ENCODE measurements around the gene DSCAML1.
A peak's percentile ranks its signal among the peaks of the same experiment; 100 is the strongest.

Gene DSCAML1, protein sequence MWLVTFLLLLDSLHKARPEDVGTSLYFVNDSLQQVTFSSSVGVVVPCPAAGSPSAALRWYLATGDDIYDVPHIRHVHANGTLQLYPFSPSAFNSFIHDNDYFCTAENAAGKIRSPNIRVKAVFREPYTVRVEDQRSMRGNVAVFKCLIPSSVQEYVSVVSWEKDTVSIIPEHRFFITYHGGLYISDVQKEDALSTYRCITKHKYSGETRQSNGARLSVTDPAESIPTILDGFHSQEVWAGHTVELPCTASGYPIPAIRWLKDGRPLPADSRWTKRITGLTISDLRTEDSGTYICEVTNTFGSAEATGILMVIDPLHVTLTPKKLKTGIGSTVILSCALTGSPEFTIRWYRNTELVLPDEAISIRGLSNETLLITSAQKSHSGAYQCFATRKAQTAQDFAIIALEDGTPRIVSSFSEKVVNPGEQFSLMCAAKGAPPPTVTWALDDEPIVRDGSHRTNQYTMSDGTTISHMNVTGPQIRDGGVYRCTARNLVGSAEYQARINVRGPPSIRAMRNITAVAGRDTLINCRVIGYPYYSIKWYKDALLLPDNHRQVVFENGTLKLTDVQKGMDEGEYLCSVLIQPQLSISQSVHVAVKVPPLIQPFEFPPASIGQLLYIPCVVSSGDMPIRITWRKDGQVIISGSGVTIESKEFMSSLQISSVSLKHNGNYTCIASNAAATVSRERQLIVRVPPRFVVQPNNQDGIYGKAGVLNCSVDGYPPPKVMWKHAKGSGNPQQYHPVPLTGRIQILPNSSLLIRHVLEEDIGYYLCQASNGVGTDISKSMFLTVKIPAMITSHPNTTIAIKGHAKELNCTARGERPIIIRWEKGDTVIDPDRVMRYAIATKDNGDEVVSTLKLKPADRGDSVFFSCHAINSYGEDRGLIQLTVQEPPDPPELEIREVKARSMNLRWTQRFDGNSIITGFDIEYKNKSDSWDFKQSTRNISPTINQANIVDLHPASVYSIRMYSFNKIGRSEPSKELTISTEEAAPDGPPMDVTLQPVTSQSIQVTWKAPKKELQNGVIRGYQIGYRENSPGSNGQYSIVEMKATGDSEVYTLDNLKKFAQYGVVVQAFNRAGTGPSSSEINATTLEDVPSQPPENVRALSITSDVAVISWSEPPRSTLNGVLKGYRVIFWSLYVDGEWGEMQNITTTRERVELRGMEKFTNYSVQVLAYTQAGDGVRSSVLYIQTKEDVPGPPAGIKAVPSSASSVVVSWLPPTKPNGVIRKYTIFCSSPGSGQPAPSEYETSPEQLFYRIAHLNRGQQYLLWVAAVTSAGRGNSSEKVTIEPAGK (N-terminal part only)

DNA sequence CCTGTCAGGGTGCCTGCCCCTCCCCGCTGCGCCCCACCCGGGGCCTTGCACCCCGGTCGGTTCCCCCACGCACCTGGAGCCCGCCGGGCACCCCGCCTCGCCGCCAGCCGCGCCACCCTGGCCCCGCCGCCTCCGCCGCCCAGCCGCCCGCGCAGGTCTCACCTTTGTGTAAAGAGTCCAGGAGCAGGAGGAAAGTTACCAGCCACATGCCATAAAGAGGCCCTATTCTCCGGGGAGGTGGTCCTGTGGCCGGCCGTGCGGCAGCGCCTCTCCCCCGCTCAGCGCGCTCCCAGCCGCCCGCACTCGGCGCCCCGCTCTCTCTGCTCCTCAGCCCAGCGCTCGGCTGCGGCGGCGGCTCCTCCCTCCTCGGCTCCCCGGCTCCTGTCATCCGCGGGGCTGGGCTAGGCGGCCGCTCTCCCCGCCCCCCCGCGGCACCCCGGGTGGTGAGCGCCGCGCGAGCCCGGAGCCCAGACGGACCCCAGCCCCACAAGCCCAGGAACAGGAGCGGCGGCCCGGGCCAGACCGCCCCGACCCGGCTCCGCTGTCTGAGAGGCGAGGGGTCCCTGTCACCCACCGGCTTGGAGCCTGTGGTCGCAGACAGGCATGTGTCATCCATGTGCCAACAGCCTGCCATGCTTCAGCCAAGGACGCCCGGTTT is at the start of gene DSCAML1:
TSS of gene DSCAML1 (minus strand) at position 345 of the 658 bp plus-strand sequence. CDS start at position 208, 137 bp downstream.
- no peaks in the 10 kb centered on the region for H3K36me3 ChIP-seq (ENCODE audit: control insufficient read depth in 2 of 2, insufficient read depth in 2 of 2, low read length in 2 of 2)
- H3K9ac ChIP-seq (ENCODE audit: low read depth in 1 of 2, low read length in 2 of 2) = peak within 1 kb of the TSS in 1 of 2 donors; percentile 30
- H3K27ac ChIP-seq (ENCODE audit: low read depth in 2 of 2, low read length in 2 of 2) = no peak within 1 kb of the TSS
- peaks cover 17 to 20% of the 10 kb centered on the region in 2 donors for H3K27me3 ChIP-seq (ENCODE audit: control insufficient read depth in 2 of 2, insufficient read depth in 2 of 2, low read length in 2 of 2)
- H3K4me3 ChIP-seq (ENCODE audit: low read length in 2 of 2) = peak within 1 kb of the TSS; percentile 49 to 56
- H3K9me3 ChIP-seq (ENCODE audit: control insufficient read depth in 2 of 2, low read length in 2 of 2) = no peaks in the 10 kb centered on the region
- H3K4me1 ChIP-seq (ENCODE audit: control insufficient read depth in 2 of 2, insufficient read depth in 2 of 2, low read length in 2 of 2) = peaks cover 8 to 11% of the 10 kb centered on the region in 2 donors

GRCh38 chr11:117843666-117844484 is 46.9 kb upstream of the DSCAML1 start:
- H3K9me3 ChIP-seq (ENCODE audit: control insufficient read depth in 2 of 2, low read length in 2 of 2) = no peaks in the 10 kb centered on the region
- peaks cover 0 to 2% of the 10 kb centered on the region in 2 donors for H3K4me1 ChIP-seq (ENCODE audit: control insufficient read depth in 2 of 2, insufficient read depth in 2 of 2, low read length in 2 of 2)
- no peaks in the 10 kb centered on the region for H3K27me3 ChIP-seq (ENCODE audit: control insufficient read depth in 2 of 2, insufficient read depth in 2 of 2, low read length in 2 of 2)
- no peak overlapping the region for H3K4me3 ChIP-seq (ENCODE audit: low read length in 2 of 2)
- peaks cover 0 to 1% of the 10 kb centered on the region in 2 donors for H3K36me3 ChIP-seq (ENCODE audit: control insufficient read depth in 2 of 2, insufficient read depth in 2 of 2, low read length in 2 of 2)
- H3K27ac ChIP-seq (ENCODE audit: low read depth in 2 of 2, low read length in 2 of 2) = no peak overlapping the region
- no peak overlapping the region for H3K9ac ChIP-seq (ENCODE audit: low read depth in 1 of 2, low read length in 2 of 2)

- Histone ChIP-seq H3K9me3 (ENCODE audit: control insufficient read depth in 2 of 2, low read length in 2 of 2) (no peaks in the 10 kb centered on the region), H3K4me3 (ENCODE audit: low read length in 2 of 2) (no peak overlapping the region), H3K27ac (ENCODE audit: low read depth in 2 of 2, low read length in 2 of 2) (no peak overlapping the region), H3K36me3 (ENCODE audit: control insufficient read depth in 2 of 2, insufficient read depth in 2 of 2, low read length in 2 of 2) (peaks cover 0 to 7% of the 10 kb centered on the region in 2 donors), H3K9ac (ENCODE audit: low read depth in 1 of 2, low read length in 2 of 2) (no peak overlapping the region), H3K27me3 (ENCODE audit: control insufficient read depth in 2 of 2, insufficient read depth in 2 of 2, low read length in 2 of 2) (no peaks in the 10 kb centered on the region), H3K4me1 (ENCODE audit: control insufficient read depth in 2 of 2, insufficient read depth in 2 of 2, low read length in 2 of 2) (peaks cover 0 to 2% of the 10 kb centered on the region in 2 donors)
These were observed 45.3 kb upstream of the DSCAML1 start for GRCh38 chr11:117842131-117842941.

DNA sequence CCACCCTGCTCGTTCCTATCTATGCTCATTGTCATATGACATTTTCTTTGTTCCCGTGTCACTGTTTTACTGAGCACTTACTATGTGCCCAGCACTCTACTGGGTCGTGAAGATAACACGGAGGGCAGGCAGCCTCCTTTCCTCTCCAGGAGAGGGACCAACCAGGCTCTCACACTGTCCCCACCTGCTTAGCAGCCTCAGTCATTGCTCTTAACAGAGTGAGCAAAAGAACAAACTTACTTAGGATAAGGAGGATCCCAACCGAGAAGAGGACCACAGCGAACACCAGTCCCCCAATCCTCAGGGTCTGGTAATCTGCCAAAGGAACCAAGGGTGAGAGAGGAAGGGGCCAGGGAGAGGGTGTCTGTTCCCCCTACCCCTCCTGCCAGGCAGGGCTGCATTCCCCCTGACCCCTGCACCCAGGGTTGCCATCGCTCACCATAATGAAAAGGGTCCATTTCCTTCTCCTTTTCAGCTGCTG is 44.6 kb upstream of the DSCAML1 start:
- H3K27ac ChIP-seq (ENCODE audit: low read depth in 2 of 2, low read length in 2 of 2) = no peak overlapping the region
- no peak overlapping the region for H3K9ac ChIP-seq (ENCODE audit: low read depth in 1 of 2, low read length in 2 of 2)
- no peak overlapping the region for H3K4me3 ChIP-seq (ENCODE audit: low read length in 2 of 2)
- H3K27me3 ChIP-seq (ENCODE audit: control insufficient read depth in 2 of 2, insufficient read depth in 2 of 2, low read length in 2 of 2) = no peaks in the 10 kb centered on the region
- H3K4me1 ChIP-seq (ENCODE audit: control insufficient read depth in 2 of 2, insufficient read depth in 2 of 2, low read length in 2 of 2) = peaks cover 0 to 2% of the 10 kb centered on the region in 2 donors
- peaks cover 0 to 7% of the 10 kb centered on the region in 2 donors for H3K36me3 ChIP-seq (ENCODE audit: control insufficient read depth in 2 of 2, insufficient read depth in 2 of 2, low read length in 2 of 2)
- H3K9me3 ChIP-seq (ENCODE audit: control insufficient read depth in 2 of 2, low read length in 2 of 2) = no peaks in the 10 kb centered on the region

GRCh38 chr11:117840881-117841550 is 44.0 kb upstream of the DSCAML1 start:
- Histone ChIP-seq H3K9me3 (ENCODE audit: control insufficient read depth in 2 of 2, low read length in 2 of 2) (no peaks in the 10 kb centered on the region), H3K36me3 (ENCODE audit: control insufficient read depth in 2 of 2, insufficient read depth in 2 of 2, low read length in 2 of 2) (peaks cover 0 to 7% of the 10 kb centered on the region in 2 donors), H3K4me1 (ENCODE audit: control insufficient read depth in 2 of 2, insufficient read depth in 2 of 2, low read length in 2 of 2) (peaks cover 0 to 2% of the 10 kb centered on the region in 2 donors), H3K27me3 (ENCODE audit: control insufficient read depth in 2 of 2, insufficient read depth in 2 of 2, low read length in 2 of 2) (no peaks in the 10 kb centered on the region), H3K9ac (ENCODE audit: low read depth in 1 of 2, low read length in 2 of 2) (no peak overlapping the region), H3K4me3 (ENCODE audit: low read length in 2 of 2) (no peak overlapping the region), H3K27ac (ENCODE audit: low read depth in 2 of 2, low read length in 2 of 2) (no peak overlapping the region)

- H3K27ac ChIP-seq (ENCODE audit: low read depth in 2 of 2, low read length in 2 of 2) = no peak overlapping the region
These were observed 43.2 kb upstream of the DSCAML1 start for GRCh38 chr11:117839936-117840813.

DNA sequence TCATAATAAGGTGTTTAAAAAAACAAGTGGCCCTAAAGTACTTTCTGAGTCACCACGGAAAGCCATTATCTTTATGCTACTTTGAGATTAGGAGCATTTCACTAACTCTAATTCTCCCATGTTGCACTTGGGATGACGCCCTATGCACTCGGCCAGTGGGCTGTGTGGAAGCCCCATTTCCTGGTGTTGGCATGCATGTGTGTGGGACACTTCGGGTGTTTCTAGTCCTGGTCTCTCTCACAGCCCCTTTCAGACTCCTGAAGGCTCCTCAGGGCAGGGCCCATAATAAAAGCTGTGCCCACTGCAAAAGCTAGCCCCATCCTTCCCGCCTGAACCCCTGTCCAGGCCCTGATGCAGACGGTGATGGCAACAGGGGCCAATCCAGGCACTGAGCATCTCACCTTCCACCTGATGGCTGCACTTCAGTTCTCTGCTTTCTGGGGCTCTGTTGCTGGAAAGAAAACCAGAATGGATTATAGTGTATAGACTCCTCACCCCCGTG is 42.4 kb upstream of the DSCAML1 start:
- no peaks in the 10 kb centered on the region for H3K27me3 ChIP-seq (ENCODE audit: control insufficient read depth in 2 of 2, insufficient read depth in 2 of 2, low read length in 2 of 2)
- H3K9me3 ChIP-seq (ENCODE audit: control insufficient read depth in 2 of 2, low read length in 2 of 2) = no peaks in the 10 kb centered on the region
- H3K27ac ChIP-seq (ENCODE audit: low read depth in 2 of 2, low read length in 2 of 2) = no peak overlapping the region
- H3K36me3 ChIP-seq (ENCODE audit: control insufficient read depth in 2 of 2, insufficient read depth in 2 of 2, low read length in 2 of 2) = peaks cover 0 to 7% of the 10 kb centered on the region in 2 donors
- no peak overlapping the region for H3K9ac ChIP-seq (ENCODE audit: low read depth in 1 of 2, low read length in 2 of 2)
- no peak overlapping the region for H3K4me3 ChIP-seq (ENCODE audit: low read length in 2 of 2)
- peaks cover 0 to 2% of the 10 kb centered on the region in 2 donors for H3K4me1 ChIP-seq (ENCODE audit: control insufficient read depth in 2 of 2, insufficient read depth in 2 of 2, low read length in 2 of 2)

More at GRCh38 chr11:117839936-117840813, 43.2 kb upstream of the DSCAML1 start:
- Histone ChIP-seq H3K4me1 (ENCODE audit: control insufficient read depth in 2 of 2, insufficient read depth in 2 of 2, low read length in 2 of 2) (peaks cover 0 to 2% of the 10 kb centered on the region in 2 donors), H3K27me3 (ENCODE audit: control insufficient read depth in 2 of 2, insufficient read depth in 2 of 2, low read length in 2 of 2) (no peaks in the 10 kb centered on the region), H3K36me3 (ENCODE audit: control insufficient read depth in 2 of 2, insufficient read depth in 2 of 2, low read length in 2 of 2) (peaks cover 0 to 7% of the 10 kb centered on the region in 2 donors), H3K4me3 (ENCODE audit: low read length in 2 of 2) (no peak overlapping the region), H3K9me3 (ENCODE audit: control insufficient read depth in 2 of 2, low read length in 2 of 2) (no peaks in the 10 kb centered on the region), H3K9ac (ENCODE audit: low read depth in 1 of 2, low read length in 2 of 2) (no peak overlapping the region)
